ENCODE results near the gene SAMD11.

- no peak for TF ChIP-seq CTCF (IDR thresholded peaks at IDR 0.05)
- TF ChIP-seq POLR2A (IDR thresholded peaks at IDR 0.05): peak; percentile 49
Observed at GRCh38 chr1:958823-959730, 35.4 kb downstream of the SAMD11 start, which contains the start of gene NOC2L.
